GM23338 (cell line): ENCODE data around the gene SDHAF3. TPM values are rescaled to one million over a fixed set of nuclear protein-coding genes. Genes with fewer than 3 reads are reported as not detected.

ENCODE experiments used
- ATAC-seq: fragments of 200-7000 bp; cut with Tn5 transposase; 3 replicates; pipeline ENCODE4 v1.9.1; 2020
- DNase-seq: peaks from one replicate; pipeline ENCODE4 v3.0.0-alpha.2; 2015; ENCODE audit warnings: low spot score
- H2AFZ ChIP-seq: fragments of 200-600 bp; sonication (generic); 2 replicates; pipeline ENCODE4 v1.8.0; 2016; ENCODE audit warnings: antibody characterized with exemption, mild to moderate bottlenecking, moderate library complexity
- H3F3A ChIP-seq: fragments of 200-600 bp; sonication (generic); replicated peaks from 2 replicates; pipeline ENCODE4 v1.8.0; 2017; ENCODE audit warnings: antibody characterized with exemption, mixed run types, low read depth
- H3K27ac ChIP-seq: fragments of 200-600 bp; sonication (generic); 2 replicates; pipeline ENCODE4 v1.6.1; 2016; ENCODE audit warnings: low read depth
- H3K27me3 ChIP-seq: fragments of 200-600 bp; sonication (generic); 2 replicates; pipeline ENCODE4 v1.8.0; 2016; ENCODE audit warnings: mild to moderate bottlenecking, mixed run types, moderate library complexity; ENCODE audit not compliant: insufficient read depth
- H3K36me3 ChIP-seq: fragments of 200-600 bp; sonication (generic); 2 replicates; pipeline ENCODE4 v1.8.0; 2016; ENCODE audit warnings: mild to moderate bottlenecking; ENCODE audit not compliant: insufficient read depth
- H3K4me1 ChIP-seq: fragments of 200-600 bp; sonication (generic); 2 replicates; pipeline ENCODE4 v1.8.0; 2016; ENCODE audit warnings: mild to moderate bottlenecking, moderate library complexity; ENCODE audit not compliant: insufficient read depth
- H3K4me2 ChIP-seq: fragments of 200-600 bp; sonication (generic); 2 replicates; pipeline ENCODE4 v1.7.1; 2017; ENCODE audit warnings: mixed run types
- H3K4me3 ChIP-seq: fragments of 200-600 bp; sonication (generic); 2 replicates; pipeline ENCODE4 v1.6.1; 2016; ENCODE audit warnings: mixed run types
- H3K79me2 ChIP-seq: fragments of 200-600 bp; sonication (generic); replicated peaks from 2 replicates; pipeline ENCODE4 v1.8.0; 2017; ENCODE audit warnings: mild to moderate bottlenecking; ENCODE audit not compliant: insufficient read depth
- H3K9me2 ChIP-seq: fragments of 200-600 bp; sonication (generic); 2 replicates; pipeline ENCODE4 v1.8.0; 2017; ENCODE audit not compliant: insufficient read depth
- H4K20me1 ChIP-seq: fragments of 200-600 bp; sonication (generic); replicated peaks from 2 replicates; pipeline ENCODE4 v1.8.0; 2017; ENCODE audit warnings: mild to moderate bottlenecking; ENCODE audit not compliant: insufficient read depth
- H3K27ac Mint-ChIP-seq: 2 replicates; pipeline ENCODE4 v1.8.0; 2020; ENCODE audit warnings: inconsistent platforms, mild to moderate bottlenecking, moderate library complexity, mixed read lengths
- H3K27me3 Mint-ChIP-seq: 3 replicates; pipeline ENCODE4 v1.8.0; 2022; ENCODE audit warnings: low read depth, mild to moderate bottlenecking, moderate library complexity, mixed read lengths, inconsistent platforms; ENCODE audit not compliant: insufficient read depth, poor library complexity
- H3K36me3 Mint-ChIP-seq: 3 replicates; pipeline ENCODE4 v1.8.0; 2021; ENCODE audit warnings: low read depth, mild to moderate bottlenecking, inconsistent platforms, moderate library complexity, mixed read lengths
- H3K4me1 Mint-ChIP-seq: 3 replicates; pipeline ENCODE4 v1.8.0; 2020; ENCODE audit warnings: mild to moderate bottlenecking, inconsistent platforms, mixed read lengths
- H3K4me3 Mint-ChIP-seq: 3 replicates; pipeline ENCODE4 v1.8.0; 2021; ENCODE audit warnings: moderate library complexity, mild to moderate bottlenecking, inconsistent platforms, mixed read lengths
- H3K9me3 Mint-ChIP-seq: 3 replicates; pipeline ENCODE4 v1.8.0; 2020; ENCODE audit warnings: moderate library complexity, mild to moderate bottlenecking, inconsistent platforms, mixed read lengths
- CREB1 ChIP-seq: fragments of 250-450 bp; sonication (Bioruptor Pico); IDR thresholded peaks from 2 replicates; pipeline ENCODE4 v1.5.0; 2020; ENCODE audit warnings: low read depth, mild to moderate bottlenecking, moderate library complexity
- CTCF ChIP-seq, 2 experiments: fragments of 200-600 bp in 1 of 2; sonication (generic) in 1 of 2; conservative IDR thresholded peaks; 2 replicates each; pipeline versions ENCODE4 v1.5.1 to v1.6.1; 2016 to 2017; ENCODE audit warnings: antibody characterized with exemption in 2 of 2, low read depth in 2 of 2, mild to moderate bottlenecking in 2 of 2, moderate library complexity in 1 of 2
- ETS1 ChIP-seq: IDR thresholded peaks from 2 replicates; pipeline ENCODE4 v1.6.1; 2016; ENCODE audit warnings: antibody characterized with exemption
- EZH2 ChIP-seq: fragments of 200-600 bp; sonication (generic); IDR thresholded peaks from one replicate; pipeline ENCODE4 v1.8.0; 2017; ENCODE audit warnings: antibody characterized with exemption, mild to moderate bottlenecking, low read depth; ENCODE audit not compliant: unreplicated experiment
- JUNB ChIP-seq: IDR thresholded peaks from one replicate; pipeline ENCODE4 v1.6.1; 2016; ENCODE audit warnings: antibody characterized with exemption; ENCODE audit not compliant: unreplicated experiment
- NANOG ChIP-seq: IDR thresholded peaks from 2 replicates; pipeline ENCODE4 v1.6.1; 2016; ENCODE audit warnings: antibody characterized with exemption, borderline replicate concordance
- POLR2AphosphoS5 ChIP-seq: IDR thresholded peaks from 2 replicates; pipeline ENCODE4 v1.6.1; 2016; ENCODE audit warnings: antibody characterized with exemption, low read depth
- REST ChIP-seq: IDR thresholded peaks from one replicate; pipeline ENCODE4 v1.6.1; 2018; ENCODE audit warnings: antibody characterized with exemption; ENCODE audit not compliant: unreplicated experiment
- ZNF114 ChIP-seq: fragments of 250-450 bp; sonication (Bioruptor Pico); IDR thresholded peaks from 2 replicates; pipeline ENCODE4 v1.5.0; 2020; ENCODE audit warnings: mild to moderate bottlenecking, moderate library complexity
- ZNF462 ChIP-seq: fragments of 250-450 bp; sonication (Bioruptor Pico); IDR thresholded peaks from 2 replicates; pipeline ENCODE4 v1.5.0; 2020; ENCODE audit warnings: mild to moderate bottlenecking, moderate library complexity
- long read RNA-seq: library from polyadenylated mRNA; unstranded; transcript quantifications from one replicate; pipeline ENCODE4 v2.0.0, GENCODE V29; 2020; ENCODE audit not compliant: unreplicated experiment
- polyA plus RNA-seq: library from polyadenylated mRNA; unstranded; fragments of >200 nt; fragmentation: Nextera tagmentation; extraction: Ambion mirVana; gene quantifications from 2 replicates; pipeline ENCODE4 v1.2.1, GENCODE V29; 2016
- total RNA-seq: library from RNA; depleted of rRNA; stranded (reverse); fragments of >200 nt; shearing (Covaris generic); gene quantifications from 2 replicates; pipeline ENCODE4 v1.2.3, GENCODE V29; 2014; rRNA removed

The SDHAF3 gene
- 11.2 and 35.5 TPM in 2 replicates for total RNA-seq
- 110 and 123 TPM in 2 replicates for polyA plus RNA-seq
- long read RNA-seq, transcript SDHAF3-202 (2 exons, 2,060 nt) = major isoform, 30 of 36 reads
- long read RNA-seq, partial matches to known transcripts = 0 of 36 reads
- long read RNA-seq, other reads (novel, unspliced or antisense) = 5 of 36 reads

GRCh38 chr7:97117372-97118188 lies at the start of gene SDHAF3:
TSS of gene SDHAF3 (plus strand) at chr7:97117698. CDS start at chr7:97117724, 26 bp downstream.
- Histone ChIP-seq H3K4me1 (peaks cover 9% of the 10 kb centered on the region), H3K36me3 (no peaks in the 10 kb centered on the region), H3K9me2 (no peaks in the 10 kb centered on the region; the same call in 1 of the 2 replicates), H3K79me2 (peaks cover 48% of the 10 kb centered on the region), H4K20me1 (no peaks in the 10 kb centered on the region), H3F3A (no peaks in the 10 kb centered on the region), H2AFZ (peak within 1 kb of the TSS; percentile 98), H3K4me3 (peak within 1 kb of the TSS; percentile 89), H3K4me2 (peak within 1 kb of the TSS; percentile 89), H3K27ac (peak within 1 kb of the TSS; percentile 74), H3K27me3 (no peaks in the 10 kb centered on the region)
- H3K4me3 Mint-ChIP-seq = peak within 1 kb of the TSS; percentile 96
- H3K4me1 Mint-ChIP-seq = peaks cover 18% of the 10 kb centered on the region; the same call in 2 of the 3 replicates
- H3K36me3 Mint-ChIP-seq = peaks cover 2% of the 10 kb centered on the region; the same call in 2 of the 3 replicates
- TF ChIP-seq CREB1 (CRISPR knock-in tag) (peak; percentile 90), ZNF462 (CRISPR knock-in tag) (no peak), NANOG (no peak), ZNF114 (CRISPR knock-in tag) (no peak), CTCF (conservative IDR thresholded peaks at IDR 0.05; ENCODE audit: low read depth in 2 of 2) (peak in 1 of 2 experiments; percentile 38; a peak in 2 of 4 replicates), ETS1 (peak; percentile 91), EZH2 (no peak), POLR2AphosphoS5 (peak; percentile 99), REST (no peak), JUNB (peak; percentile 20)
- DNase-seq = peak; percentile 100
- H3K27me3 Mint-ChIP-seq = peaks cover 6% of the 10 kb centered on the region
- peak; percentile 97 for ATAC-seq
- H3K27ac Mint-ChIP-seq = peak within 1 kb of the TSS; percentile 98
- no peaks in the 10 kb centered on the region; the same call in 2 of the 3 replicates for H3K9me3 Mint-ChIP-seq
